Left hindlimb (tissue), 1 donor: ENCODE measurements around the gene VAV3.

Experiments
- DNase-seq: peaks from one replicate; pipeline ENCODE4 v3.0.0-alpha.2; 2018

Gene VAV3

DNA sequence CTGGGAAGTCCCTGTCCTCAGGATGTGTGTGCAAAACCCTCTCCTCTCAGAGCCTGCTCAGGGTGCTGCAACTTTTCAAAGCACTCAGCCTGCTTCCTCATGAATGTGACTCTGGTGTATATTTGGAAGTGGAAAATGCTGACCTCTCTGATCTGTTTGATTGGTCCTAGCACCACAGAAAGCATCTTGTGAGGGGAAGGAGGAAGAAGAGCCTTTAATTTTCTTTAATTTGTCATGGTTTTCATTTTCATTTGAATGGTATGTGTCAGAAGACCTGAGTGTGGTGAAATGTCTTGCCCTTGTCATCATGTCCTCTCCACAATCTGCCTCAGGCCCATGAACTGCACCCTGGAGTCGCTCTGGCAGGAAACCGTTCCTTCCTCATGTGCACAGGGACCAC lies 440.7 kb downstream of the VAV3 start:
- no peak for DNase-seq

DNA sequence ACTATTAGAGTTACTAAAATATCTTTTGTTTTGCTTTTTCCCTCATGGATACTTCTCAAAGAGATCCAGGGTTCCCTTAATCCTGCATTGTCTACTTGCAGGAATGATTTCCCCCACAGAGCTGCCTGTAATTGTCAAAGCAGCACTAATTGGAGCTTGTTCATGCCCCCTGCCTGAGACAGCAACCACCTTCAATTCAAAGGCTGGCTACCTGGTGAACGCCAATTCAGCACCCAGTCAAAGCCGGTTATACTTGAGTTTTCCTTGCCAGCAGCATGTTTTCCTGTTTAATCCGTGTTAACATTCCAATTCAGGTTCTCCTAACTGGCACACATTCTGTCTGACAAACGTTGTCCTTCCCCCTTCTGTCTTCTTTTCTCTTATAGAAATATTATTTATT lies 441.2 kb downstream of the VAV3 start:
- DNase-seq: no peak

GRCh38 chr1:107523061-107523460 lies 441.9 kb downstream of the VAV3 start:
- DNase-seq: no peak
